Measurements from ENCODE around the gene SNTG2.

The SNTG2 gene

DNA sequence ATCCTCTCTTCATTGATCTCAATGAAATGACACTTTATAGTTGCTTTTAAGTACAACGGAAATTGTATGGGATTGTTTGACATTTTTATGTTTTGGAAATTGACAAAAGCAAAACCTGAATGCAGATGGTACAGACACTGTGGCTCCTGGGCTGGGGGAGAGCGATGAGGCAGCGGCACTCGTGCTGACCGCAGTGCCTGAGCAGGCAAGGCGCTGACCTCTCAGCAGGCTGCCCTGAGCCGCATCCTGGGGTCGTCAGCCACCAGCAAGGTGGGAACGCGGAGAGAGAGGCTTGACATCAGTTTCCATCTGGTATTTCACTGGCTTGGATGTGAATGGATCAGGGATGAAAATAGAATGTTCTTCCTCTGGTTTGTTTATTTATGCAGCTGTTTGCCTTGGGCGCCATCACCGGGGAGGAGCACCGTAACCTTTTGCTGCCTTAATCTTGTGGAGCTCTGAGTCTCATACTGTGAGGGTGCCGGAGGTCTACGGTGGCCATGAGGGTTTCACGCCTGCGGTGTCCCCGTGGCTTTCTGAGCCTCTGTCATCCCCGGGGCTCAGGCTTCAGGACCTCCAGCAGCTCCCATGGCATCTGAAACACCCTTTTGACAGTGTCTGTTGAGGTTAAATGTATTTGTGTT lies 367.8 kb downstream of the SNTG2 start:
- DNase-seq (ENCODE audit: low read depth in 3 of 3) = no peak

DNA sequence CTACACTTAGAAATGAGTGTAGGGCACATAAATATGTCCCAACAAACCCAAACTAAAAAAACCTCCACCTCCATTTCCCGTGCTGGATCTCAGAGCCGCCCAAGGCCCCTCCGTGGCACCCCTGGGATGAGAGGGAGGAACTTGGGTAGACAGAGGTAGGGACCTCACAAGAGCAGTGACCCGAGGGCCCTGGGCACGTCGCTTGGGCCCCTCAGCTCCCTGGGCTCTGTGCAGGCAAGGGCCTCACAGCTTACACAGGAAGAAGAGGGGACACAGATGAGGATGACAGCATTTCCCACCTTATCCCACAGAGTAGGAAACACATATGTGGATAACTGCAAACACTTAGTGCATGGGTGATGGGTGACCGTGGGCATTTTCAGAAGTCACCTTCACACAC lies 368.7 kb downstream of the SNTG2 start:
- no peak for DNase-seq (ENCODE audit: low read depth in 3 of 3)

DNA sequence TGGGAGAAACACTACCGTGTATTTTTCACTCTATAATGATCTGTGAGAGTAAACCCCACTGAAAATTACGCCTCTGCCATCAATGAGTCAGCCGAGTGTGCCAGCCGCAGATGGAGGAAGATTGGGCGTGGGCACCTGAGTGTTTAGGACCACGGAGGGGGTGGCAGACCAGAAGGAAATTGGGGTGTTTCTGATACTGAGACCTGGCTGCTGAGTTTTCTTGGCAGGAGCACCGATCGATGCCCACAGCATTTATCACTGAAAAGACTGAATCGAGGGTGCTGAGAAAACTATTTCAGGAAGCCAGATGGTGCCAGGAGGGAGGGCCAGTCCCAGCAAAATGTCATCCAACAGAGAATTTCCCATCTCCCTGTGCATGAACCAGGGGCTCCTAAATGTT lies 370.7 kb downstream of the SNTG2 start:
- DNase-seq (ENCODE audit: low read depth in 3 of 3) = no peak

DNA sequence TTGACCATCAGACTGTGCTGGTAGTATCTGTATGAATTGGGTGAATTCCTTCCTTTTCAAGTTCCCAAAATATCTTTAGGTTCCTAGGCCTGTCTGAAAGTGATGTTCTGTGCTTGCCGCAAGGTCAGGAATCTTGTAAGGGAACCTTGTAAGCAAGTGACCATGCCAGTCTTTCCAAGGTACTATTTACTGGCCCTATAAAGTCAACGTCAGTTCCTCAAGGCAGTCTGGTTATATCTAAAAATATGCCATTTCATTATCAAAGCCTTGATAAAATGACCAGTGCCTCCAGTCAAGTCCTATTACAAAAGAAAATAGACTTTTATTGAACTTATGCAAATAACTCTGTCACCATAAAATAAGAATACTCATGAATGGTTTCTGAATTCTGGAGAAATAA lies 374.2 kb downstream of the SNTG2 start:
- no peak for DNase-seq (ENCODE audit: low read depth in 3 of 3)

DNA sequence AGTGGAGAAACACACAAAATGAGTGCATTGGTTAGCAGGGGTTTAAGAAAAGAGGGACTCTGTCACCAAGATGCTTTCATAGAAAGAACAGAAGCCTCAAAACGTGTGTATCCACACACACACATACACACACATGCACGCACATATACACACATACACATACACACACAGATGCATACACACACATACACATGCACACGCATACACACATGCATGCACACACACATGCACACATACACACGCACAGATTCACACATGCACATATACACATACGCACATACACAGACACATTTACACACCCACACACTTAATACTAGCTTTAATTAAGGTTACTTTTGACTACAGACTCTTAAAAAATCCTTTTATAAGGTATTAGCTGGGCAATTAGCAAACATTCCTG lies 378.0 kb downstream of the SNTG2 start:
- DNase-seq (ENCODE audit: low read depth in 3 of 3) = no peak

DNA sequence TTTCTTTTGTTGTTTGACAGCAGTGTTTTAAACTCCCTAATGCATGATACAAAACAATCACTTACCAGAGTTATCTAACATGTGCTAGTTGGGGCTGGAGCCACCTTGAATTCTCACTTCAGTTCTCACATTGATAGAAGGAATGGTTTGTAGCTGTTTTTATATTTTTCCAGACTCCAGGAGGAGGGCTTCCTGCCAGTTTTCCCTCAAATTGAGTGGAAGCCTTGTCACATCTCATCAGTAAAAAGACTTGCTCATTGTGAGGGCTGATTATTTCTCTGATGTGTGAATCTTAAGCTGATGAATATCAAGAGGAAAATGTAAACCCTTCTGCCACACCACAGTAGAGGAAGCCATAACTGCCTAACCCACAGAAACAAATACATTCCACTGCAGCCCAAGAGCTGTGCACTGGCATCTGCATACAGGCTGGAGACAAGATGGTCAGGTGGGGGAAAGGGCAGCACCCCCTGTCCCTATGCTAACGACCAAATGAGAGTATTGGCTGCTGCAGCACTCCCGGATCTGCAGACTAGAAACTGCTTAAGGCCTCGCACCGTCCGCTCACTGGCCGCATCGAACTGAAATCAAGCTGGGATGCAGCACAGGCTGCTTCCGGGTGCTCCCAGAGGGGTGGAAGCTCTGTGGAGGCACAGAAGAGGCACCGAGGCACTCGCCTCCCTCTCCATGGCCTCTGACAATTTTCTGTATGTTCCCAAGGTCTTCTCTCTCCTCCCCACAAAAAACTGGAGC lies 388.9 kb downstream of the SNTG2 start:
- no peak for DNase-seq (ENCODE audit: low read depth in 3 of 3)

DNA sequence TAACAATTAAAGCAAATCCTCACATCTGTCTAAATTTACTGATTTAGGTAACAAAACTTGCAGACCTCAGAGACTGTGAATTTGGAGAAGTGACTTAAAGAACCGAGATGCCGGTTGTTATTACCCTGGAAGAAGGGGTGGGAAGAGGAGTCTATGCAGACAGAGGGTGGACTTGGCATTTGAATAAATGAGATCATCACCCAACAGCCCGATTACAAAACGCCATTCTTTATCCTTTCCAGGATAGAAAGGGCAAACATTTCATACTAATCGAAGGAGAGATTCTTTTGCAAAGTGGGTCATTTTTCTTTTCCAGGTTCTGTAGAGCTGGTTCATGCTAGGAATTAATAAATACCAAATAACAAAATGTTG lies 389.5 kb downstream of the SNTG2 start:
- DNase-seq (ENCODE audit: low read depth in 3 of 3) = no peak

DNA sequence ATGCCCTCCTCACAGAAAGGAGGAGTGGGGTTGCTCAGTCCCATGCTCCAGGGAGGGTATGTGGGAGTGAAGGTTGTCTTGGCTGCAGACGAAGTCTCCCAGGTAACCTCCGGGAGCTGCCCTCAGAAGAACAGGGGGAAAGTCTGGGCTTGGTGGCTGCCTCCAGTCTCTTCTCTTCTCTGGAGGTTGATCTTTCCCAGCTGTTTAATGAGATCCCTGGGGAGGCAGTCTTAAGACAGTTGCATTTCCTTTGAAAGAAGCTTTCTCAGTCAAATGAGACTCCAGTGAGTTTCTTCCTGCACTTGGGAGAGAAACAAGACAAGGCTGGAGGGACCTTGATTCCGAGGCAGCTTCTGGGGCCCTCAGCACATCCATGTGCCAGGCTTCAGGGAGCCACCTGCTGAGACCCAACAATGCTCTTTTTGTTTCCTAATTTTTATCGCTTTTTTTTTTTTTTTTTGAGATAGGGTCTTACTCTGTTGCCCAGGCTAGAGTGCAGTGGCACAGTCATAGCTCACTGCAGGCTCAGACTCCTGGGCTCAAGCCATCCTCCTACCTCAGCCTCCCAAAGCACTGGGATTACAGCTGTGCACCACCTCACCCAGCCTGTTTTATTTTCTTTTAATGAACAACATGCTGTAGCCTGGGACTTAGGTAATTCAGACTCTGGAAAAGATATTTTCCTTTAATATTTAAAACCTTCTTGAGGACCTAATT lies 390.9 kb downstream of the SNTG2 start:
- no peak for DNase-seq (ENCODE audit: low read depth in 3 of 3)

DNA sequence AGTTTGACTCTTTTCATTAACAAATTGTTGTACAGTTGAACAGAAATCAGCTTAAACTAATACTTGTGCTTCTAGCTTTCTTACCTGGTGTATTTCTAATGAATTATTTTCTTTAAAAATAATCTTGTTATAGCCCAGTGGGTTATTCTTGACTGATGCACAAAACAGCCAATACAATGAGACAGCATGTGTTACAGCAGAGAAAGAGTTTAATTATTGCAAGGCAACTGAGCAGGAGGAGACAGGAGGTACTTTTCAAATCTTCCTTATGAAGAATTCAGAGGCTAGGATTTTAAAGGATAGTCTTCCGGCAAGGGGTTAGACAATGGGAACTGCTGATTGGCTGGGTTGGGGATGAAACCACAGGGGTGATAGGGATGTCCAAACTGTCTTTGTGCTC lies 398.1 kb downstream of the SNTG2 start:
- DNase-seq (ENCODE audit: low read depth in 3 of 3) = no peak

DNA sequence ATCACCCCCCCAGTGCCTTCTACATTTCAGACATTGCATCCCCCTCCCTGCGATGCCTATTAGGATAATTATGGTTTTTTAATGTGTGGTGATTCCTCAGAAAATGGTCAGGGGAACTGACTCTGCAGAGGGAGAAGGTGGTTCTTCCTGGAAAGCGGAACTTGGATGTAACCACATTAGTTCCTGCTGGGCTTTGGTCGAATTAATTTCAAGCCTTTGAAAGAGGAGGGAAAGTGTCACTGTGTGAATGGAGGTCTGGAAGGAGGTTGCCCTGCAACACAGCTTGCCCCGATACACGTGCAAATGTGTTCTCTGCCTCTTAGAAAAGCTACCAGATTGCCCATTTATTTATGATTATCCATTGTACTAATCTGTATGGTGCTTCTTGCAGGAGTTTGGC lies 399.5 kb downstream of the SNTG2 start:
- DNase-seq (ENCODE audit: low read depth in 3 of 3) = no peak

DNA sequence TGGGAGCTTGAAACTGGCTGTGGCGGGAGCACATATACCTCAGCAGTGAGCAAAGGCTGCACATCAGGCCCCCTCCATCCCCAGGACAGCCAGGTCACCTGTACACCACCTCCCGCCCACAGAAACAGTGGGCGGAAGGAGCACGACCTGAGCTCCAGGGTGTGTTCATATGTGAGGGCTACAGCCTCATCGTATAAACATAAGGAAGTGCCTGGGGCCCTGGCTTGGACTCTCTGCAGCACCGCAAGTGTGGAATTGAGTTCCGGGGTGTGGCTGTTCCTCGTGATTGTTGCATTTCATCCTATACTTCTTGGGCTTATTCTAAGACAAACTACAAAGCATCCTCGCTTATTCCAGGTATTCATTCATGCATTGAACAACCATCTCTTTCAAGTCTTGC lies 402.5 kb downstream of the SNTG2 start:
- no peak for DNase-seq (ENCODE audit: low read depth in 3 of 3)

DNA sequence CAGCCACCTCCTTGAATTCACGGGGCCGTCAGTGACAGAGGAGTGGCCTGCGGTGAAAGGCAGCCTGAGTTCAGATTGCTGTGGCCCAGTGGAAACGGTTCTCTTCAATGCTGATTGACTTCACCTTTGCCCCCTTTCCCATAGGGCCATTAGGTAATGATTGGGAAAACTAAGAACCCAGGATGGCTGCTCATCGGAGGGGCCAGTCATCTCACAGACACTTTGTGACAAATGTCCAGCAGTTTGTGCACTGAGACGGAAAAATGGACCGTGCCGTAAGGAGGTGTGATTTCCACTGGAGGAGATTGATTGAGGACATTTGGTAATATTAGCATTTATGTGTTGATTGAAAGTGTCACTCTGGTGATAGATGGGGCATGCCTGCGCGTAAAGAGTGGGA lies 402.9 kb downstream of the SNTG2 start:
- no peak for DNase-seq (ENCODE audit: low read depth in 3 of 3)

DNA sequence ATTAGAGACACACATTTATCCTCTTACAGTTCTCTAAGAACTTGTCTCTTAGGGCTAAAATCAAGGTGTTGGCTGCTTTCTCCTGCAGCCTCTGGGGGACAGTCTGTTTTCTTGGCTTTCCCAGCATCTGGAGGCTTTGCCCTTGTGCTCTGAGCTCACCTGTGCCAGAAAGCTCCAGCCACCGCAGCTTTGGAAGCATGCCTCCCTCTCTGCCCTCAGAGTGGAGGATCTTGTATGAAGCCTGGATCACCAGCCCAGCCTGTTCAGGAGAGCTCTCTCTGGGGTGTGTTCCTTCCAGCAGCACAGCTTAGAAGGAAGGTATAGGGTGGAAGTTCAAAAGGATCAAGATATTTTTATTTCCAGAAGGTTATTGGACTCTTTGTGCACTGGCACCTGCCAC lies 409.5 kb downstream of the SNTG2 start:
- DNase-seq (ENCODE audit: low read depth in 3 of 3) = no peak

DNA sequence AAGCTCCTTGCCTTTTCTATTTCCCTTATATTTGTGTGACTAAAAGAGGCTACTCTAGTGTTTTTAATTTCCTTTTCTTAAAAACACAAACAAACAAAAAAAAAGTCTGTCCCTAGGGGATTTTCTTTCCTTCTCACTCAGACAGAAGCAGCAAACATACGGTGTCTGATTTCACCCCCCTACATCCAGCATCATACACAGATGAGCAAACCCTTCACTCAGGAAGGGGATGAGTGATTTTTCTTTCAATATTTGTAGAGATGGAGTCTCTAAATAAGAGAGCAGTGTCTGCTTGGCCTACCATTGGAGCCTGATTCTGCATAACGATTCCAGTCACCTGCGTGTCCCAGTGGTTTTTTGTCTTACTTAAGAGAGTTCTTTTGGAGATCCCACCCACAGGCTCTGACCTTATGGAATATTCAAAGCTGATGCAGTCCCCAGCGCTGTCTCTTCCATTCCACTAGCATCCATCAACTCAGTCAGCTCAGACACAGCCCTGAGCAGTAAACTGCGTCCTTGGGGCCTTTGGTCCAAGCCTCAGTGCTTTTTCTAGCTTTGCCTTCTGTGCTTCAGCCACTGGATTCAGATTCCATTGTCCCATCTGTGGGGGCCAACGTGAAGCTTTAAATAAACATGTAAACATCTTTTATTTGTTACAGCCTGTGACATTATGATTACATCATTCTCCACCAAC lies 410.1 kb downstream of the SNTG2 start:
- DNase-seq (ENCODE audit: low read depth in 3 of 3) = no peak

DNA sequence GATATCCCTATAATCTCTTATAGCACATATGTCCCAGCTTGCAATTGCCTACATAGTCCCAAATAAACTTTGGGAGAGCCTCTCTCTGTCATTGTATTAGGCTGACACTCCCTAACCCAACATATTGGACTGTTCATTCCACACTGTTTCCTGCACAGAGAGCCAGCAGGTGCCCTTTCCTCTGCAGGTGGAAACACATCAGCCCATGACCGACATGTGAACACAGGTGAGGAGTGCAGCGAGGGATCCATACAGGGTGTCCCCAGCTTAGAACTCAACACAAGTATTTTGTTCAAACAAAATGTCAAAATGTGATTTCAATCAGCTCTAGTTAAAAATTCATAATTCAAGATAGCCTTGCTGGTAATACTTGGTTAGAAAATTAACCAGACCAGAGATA lies 412.7 kb downstream of the SNTG2 start:
- DNase-seq (ENCODE audit: low read depth in 3 of 3) = no peak

DNA sequence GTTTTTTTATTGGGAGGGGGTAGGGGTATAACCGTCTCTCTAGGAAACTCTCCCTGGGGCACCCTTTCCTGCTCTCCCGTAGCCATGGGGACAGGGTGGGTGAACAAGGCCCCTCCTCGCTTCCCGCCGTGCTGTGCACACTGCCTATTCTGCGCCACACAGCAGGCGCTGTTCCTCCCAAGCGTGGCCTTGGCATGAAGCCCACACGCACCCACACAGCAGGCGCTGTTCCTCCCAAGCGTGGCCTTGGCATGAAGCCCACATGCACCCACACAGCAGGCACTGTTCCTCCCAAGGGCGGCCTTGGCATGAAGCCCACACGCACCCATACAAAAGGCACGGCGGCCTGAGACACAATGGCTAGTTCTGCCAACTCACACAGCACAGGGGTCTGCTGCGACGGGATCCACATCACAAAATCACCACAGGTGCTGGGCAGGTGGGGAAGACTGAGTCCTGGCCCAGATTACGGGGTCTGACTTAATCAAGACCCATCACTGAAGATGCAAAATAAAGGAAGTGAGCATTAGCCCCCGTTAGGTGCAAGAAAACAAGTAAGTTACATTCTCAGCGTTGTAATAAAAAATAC lies 416.0 kb downstream of the SNTG2 start:
- no peak for DNase-seq (ENCODE audit: low read depth in 3 of 3)

DNA sequence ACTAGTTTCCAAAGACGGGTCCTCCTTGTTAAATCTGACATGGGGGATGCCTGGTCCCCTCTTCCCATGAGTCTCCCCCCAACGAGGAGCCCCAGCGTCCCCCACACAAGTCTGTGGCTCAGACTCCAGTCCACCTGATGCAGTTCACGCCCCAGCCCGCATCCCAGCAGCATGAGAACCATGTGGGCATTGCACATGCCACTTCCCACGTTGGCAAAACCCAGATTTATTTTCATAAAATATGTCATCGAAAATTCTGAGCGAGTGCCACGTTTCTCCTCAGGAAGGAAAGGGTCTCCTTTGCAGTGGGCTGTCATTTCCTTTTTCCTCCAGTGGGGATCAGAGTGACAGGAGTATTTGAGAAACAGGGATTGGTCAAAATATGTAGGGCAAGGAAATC lies 417.0 kb downstream of the SNTG2 start:
- DNase-seq (ENCODE audit: low read depth in 3 of 3) = no peak

DNA sequence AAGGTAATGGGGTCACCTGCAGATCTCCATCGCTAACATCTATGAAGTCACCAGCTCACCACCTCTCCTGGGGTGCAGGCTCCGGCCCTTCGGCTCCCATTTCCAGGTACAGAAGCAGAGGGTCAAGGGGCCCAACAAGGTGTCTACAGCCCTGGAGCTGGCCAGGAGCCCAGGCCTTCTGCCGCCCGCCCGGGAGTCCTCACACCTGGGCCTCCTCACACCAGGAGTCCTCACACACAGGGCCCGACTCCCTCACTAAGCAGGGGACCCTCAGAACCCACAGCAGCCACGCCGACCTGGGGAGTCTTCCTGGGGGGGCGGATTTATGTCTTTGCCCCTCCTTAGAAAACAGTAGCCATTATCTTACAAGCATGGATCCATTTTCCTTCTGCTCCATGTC lies 419.3 kb downstream of the SNTG2 start:
- DNase-seq (ENCODE audit: low read depth in 3 of 3) = no peak

DNA sequence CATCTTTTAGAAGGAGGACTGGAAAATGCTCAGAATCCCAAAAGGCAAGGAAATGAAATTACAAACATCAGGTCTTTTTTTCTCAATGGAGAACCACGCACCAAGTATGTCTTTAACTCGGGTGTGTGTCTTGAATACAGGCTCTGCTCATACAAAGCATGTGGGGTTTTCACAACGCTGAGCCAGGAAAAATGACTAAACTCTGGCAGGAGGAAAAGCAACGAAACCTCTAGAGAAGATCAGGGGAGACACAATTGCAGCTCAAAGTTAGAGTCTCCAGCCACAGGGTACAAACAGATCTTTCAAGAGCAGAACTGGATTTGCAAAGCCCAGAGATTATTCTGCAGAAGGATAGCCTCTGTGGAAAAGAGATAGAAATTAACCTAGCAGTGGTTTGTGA lies 419.8 kb downstream of the SNTG2 start:
- DNase-seq (ENCODE audit: low read depth in 3 of 3) = no peak

DNA sequence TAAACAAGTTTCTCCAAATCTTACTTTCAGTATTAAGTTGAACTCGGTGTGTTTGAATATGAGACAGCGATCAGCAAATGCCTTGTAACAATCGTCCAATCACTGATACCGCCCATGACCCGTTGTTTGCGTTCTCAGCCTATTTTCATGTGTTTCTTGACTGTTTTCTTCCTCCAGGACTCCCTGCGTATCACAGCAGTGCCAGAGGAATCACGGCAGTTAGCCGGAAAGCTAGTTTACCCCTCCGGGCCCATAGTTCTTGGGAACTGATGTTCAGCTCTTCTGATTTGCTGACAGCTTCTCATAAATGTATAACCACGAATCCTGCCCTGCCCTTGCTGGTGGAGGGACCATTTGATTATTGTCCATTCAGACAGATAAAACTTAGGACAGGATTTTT lies 420.4 kb downstream of the SNTG2 start:
- DNase-seq (ENCODE audit: low read depth in 3 of 3) = no peak

DNA sequence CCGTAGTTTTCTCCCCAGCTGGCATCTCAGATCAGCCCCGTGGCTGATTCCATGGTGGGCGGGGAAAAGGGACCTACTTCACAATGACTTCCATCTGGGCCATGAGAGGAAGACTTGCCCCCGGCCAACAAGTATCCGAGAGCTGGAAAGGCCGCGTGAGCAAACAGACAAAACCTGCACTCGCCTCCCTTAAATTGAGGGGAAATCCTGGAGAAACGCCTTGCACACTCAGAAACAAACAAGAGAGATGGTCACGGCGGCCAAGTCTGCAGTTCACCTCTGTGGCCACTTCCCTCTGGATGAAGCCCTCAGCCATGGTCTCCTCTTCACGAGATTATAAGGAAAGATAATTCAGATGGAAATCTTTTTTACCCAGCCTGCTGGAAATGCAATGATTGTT lies 423.2 kb downstream of the SNTG2 start:
- no peak for DNase-seq (ENCODE audit: low read depth in 3 of 3)

DNA sequence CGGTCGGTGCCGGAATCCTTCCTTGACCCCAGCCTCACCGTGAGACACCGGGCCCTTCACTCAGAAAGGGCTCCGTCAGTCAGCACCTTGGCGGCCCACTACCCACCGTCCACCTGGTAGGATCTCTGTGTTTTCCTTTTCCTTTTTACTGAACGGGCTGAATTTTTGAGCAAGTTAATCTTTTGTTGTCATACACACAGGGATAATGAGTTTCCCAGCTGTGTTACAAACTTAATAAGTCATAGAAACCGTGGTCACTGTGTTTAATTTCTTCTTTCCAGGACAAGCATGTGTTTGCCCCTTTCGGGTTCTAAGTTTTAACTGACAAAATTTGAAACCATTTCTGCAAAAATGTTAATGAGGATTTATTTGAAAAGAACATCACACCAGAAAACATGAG lies 423.6 kb downstream of the SNTG2 start:
- DNase-seq (ENCODE audit: low read depth in 3 of 3) = no peak
